Stimulated activated CD4-positive, alpha-beta T cell treated with anti-CD3 and anti-CD28 coated beads, TNF-alpha, amount 100 ng/mL, for 4 hours (primary cell): ENCODE data around the gene CACHD1.

ENCODE experiments used
- DNase-seq, 3 experiments: peaks; one replicate each; pipeline ENCODE4 v3.0.0-alpha.2; 2020; ENCODE audit warnings: low read depth in 3 of 3

Gene CACHD1

GRCh38 chr1:64473367-64473766, 3.4 kb downstream of the CACHD1 start:
- DNase-seq: no peak

- DNase-seq: no peak
Observed at GRCh38 chr1:64474133-64474532, 4.2 kb downstream of the CACHD1 start.

- no peak for DNase-seq
Observed at GRCh38 chr1:64474665-64475439, 4.9 kb downstream of the CACHD1 start.

- no peak for DNase-seq
Observed at GRCh38 chr1:64476251-64476952, 6.5 kb downstream of the CACHD1 start.

- DNase-seq: no peak
Observed at GRCh38 chr1:64478594-64479470, 8.9 kb downstream of the CACHD1 start.

GRCh38 chr1:64479874-64480273, 9.9 kb downstream of the CACHD1 start:
- DNase-seq: no peak

GRCh38 chr1:64480999-64481772, 11.3 kb downstream of the CACHD1 start:
- no peak for DNase-seq

- no peak for DNase-seq
Observed at GRCh38 chr1:64482128-64482527, 12.2 kb downstream of the CACHD1 start.

- no peak for DNase-seq
Observed at GRCh38 chr1:64482720-64483119, 12.8 kb downstream of the CACHD1 start.

- DNase-seq: no peak
Observed at GRCh38 chr1:64483731-64484414, 13.9 kb downstream of the CACHD1 start.

GRCh38 chr1:64484651-64485050, 14.7 kb downstream of the CACHD1 start:
- no peak for DNase-seq

- no peak for DNase-seq
Observed at GRCh38 chr1:64486193-64486592, 16.3 kb downstream of the CACHD1 start.

- no peak for DNase-seq
Observed at GRCh38 chr1:64487061-64487460, 17.1 kb downstream of the CACHD1 start.

- DNase-seq: no peak
Observed at GRCh38 chr1:64488862-64489261, 18.9 kb downstream of the CACHD1 start.

GRCh38 chr1:64489707-64490106, 19.8 kb downstream of the CACHD1 start:
- no peak for DNase-seq

GRCh38 chr1:64490213-64490818, 20.4 kb downstream of the CACHD1 start:
- DNase-seq: no peak

GRCh38 chr1:64492424-64492823, 22.5 kb downstream of the CACHD1 start:
- no peak for DNase-seq

GRCh38 chr1:64493831-64494230, 23.9 kb downstream of the CACHD1 start:
- no peak for DNase-seq

- DNase-seq: no peak
Observed at GRCh38 chr1:64494659-64495058, 24.7 kb downstream of the CACHD1 start.

- DNase-seq: no peak
Observed at GRCh38 chr1:64495878-64496277, 25.9 kb downstream of the CACHD1 start.

GRCh38 chr1:64496606-64497005, 26.7 kb downstream of the CACHD1 start:
- DNase-seq: no peak
